Fibroblast of peridontal ligament (primary cell): ENCODE measurements around the gene HSPA4L.

Source experiments
- DNase-seq: peaks from one replicate; pipeline ENCODE4 v3.0.0-alpha.2; 2010; ENCODE audit errors: extremely low read depth

The HSPA4L gene

GRCh38 chr4:127783955-127784770 is 2.0 kb downstream of the HSPA4L start:
- DNase-seq = peak; percentile 13

GRCh38 chr4:127788517-127788916 is 6.4 kb downstream of the HSPA4L start:
- DNase-seq = no peak

GRCh38 chr4:127791391-127791790 is 9.3 kb downstream of the HSPA4L start:
- DNase-seq = no peak

- no peak for DNase-seq
Observed at GRCh38 chr4:127793528-127793927, 11.4 kb downstream of the HSPA4L start.

- no peak for DNase-seq
Observed at GRCh38 chr4:127799711-127800110, 17.6 kb downstream of the HSPA4L start.

GRCh38 chr4:127809173-127809800 is 27.2 kb downstream of the HSPA4L start:
- peak; percentile 40 for DNase-seq

GRCh38 chr4:127810551-127810950 is 28.4 kb downstream of the HSPA4L start:
- DNase-seq = no peak

GRCh38 chr4:127822430-127822829 is 40.3 kb downstream of the HSPA4L start:
- DNase-seq = no peak

GRCh38 chr4:127828121-127828520 is 46.0 kb downstream of the HSPA4L start:
- no peak for DNase-seq

GRCh38 chr4:127829014-127829413 is 46.9 kb downstream of the HSPA4L start:
- no peak for DNase-seq

- peak; percentile 25 for DNase-seq
Observed at GRCh38 chr4:127832585-127832984, 50.5 kb downstream of the HSPA4L start.

- DNase-seq = no peak
Observed at GRCh38 chr4:127843704-127844600, 61.8 kb downstream of the HSPA4L start.

- DNase-seq = no peak
Observed at GRCh38 chr4:127844601-127845116, 62.5 kb downstream of the HSPA4L start.

- DNase-seq = no peak
Observed at GRCh38 chr4:127846061-127846460, 63.9 kb downstream of the HSPA4L start.

GRCh38 chr4:127846765-127847164 is 64.6 kb downstream of the HSPA4L start:
- DNase-seq = no peak

GRCh38 chr4:127849505-127850234 is 67.5 kb downstream of the HSPA4L start:
- peak; percentile 13 for DNase-seq

- no peak for DNase-seq
Observed at GRCh38 chr4:127852661-127853060, 70.5 kb downstream of the HSPA4L start.

- DNase-seq = no peak
Observed at GRCh38 chr4:127856196-127856812, 74.2 kb downstream of the HSPA4L start.

- peak; percentile 90 for DNase-seq
Observed at GRCh38 chr4:127856813-127857447, 74.8 kb downstream of the HSPA4L start.

- no peak for DNase-seq
Observed at GRCh38 chr4:127857641-127858040, 75.5 kb downstream of the HSPA4L start.
